GM23338 (cell line): ENCODE measurements around the gene TIGAR. TPM values are rescaled to one million over a fixed set of nuclear protein-coding genes. Genes with fewer than 3 reads are reported as not detected.

Source experiments
- ATAC-seq: fragments of 200-7000 bp; cut with Tn5 transposase; 3 replicates; pipeline ENCODE4 v1.9.1; 2020
- DNase-seq: peaks from one replicate; pipeline ENCODE4 v3.0.0-alpha.2; 2015; ENCODE audit warnings: low spot score
- H2AFZ ChIP-seq: fragments of 200-600 bp; sonication (generic); 2 replicates; pipeline ENCODE4 v1.8.0; 2016; ENCODE audit warnings: antibody characterized with exemption, mild to moderate bottlenecking, moderate library complexity
- H3F3A ChIP-seq: fragments of 200-600 bp; sonication (generic); replicated peaks from 2 replicates; pipeline ENCODE4 v1.8.0; 2017; ENCODE audit warnings: antibody characterized with exemption, mixed run types, low read depth
- H3K27ac ChIP-seq: fragments of 200-600 bp; sonication (generic); 2 replicates; pipeline ENCODE4 v1.6.1; 2016; ENCODE audit warnings: low read depth
- H3K27me3 ChIP-seq: fragments of 200-600 bp; sonication (generic); 2 replicates; pipeline ENCODE4 v1.8.0; 2016; ENCODE audit warnings: mild to moderate bottlenecking, mixed run types, moderate library complexity; ENCODE audit not compliant: insufficient read depth
- H3K36me3 ChIP-seq: fragments of 200-600 bp; sonication (generic); 2 replicates; pipeline ENCODE4 v1.8.0; 2016; ENCODE audit warnings: mild to moderate bottlenecking; ENCODE audit not compliant: insufficient read depth
- H3K4me1 ChIP-seq: fragments of 200-600 bp; sonication (generic); 2 replicates; pipeline ENCODE4 v1.8.0; 2016; ENCODE audit warnings: mild to moderate bottlenecking, moderate library complexity; ENCODE audit not compliant: insufficient read depth
- H3K4me2 ChIP-seq: fragments of 200-600 bp; sonication (generic); 2 replicates; pipeline ENCODE4 v1.7.1; 2017; ENCODE audit warnings: mixed run types
- H3K4me3 ChIP-seq: fragments of 200-600 bp; sonication (generic); 2 replicates; pipeline ENCODE4 v1.6.1; 2016; ENCODE audit warnings: mixed run types
- H3K79me2 ChIP-seq: fragments of 200-600 bp; sonication (generic); replicated peaks from 2 replicates; pipeline ENCODE4 v1.8.0; 2017; ENCODE audit warnings: mild to moderate bottlenecking; ENCODE audit not compliant: insufficient read depth
- H3K9me2 ChIP-seq: fragments of 200-600 bp; sonication (generic); 2 replicates; pipeline ENCODE4 v1.8.0; 2017; ENCODE audit not compliant: insufficient read depth
- H4K20me1 ChIP-seq: fragments of 200-600 bp; sonication (generic); replicated peaks from 2 replicates; pipeline ENCODE4 v1.8.0; 2017; ENCODE audit warnings: mild to moderate bottlenecking; ENCODE audit not compliant: insufficient read depth
- H3K27ac Mint-ChIP-seq: 2 replicates; pipeline ENCODE4 v1.8.0; 2020; ENCODE audit warnings: inconsistent platforms, mild to moderate bottlenecking, moderate library complexity, mixed read lengths
- H3K27me3 Mint-ChIP-seq: 3 replicates; pipeline ENCODE4 v1.8.0; 2022; ENCODE audit warnings: low read depth, mild to moderate bottlenecking, moderate library complexity, mixed read lengths, inconsistent platforms; ENCODE audit not compliant: insufficient read depth, poor library complexity
- H3K36me3 Mint-ChIP-seq: 3 replicates; pipeline ENCODE4 v1.8.0; 2021; ENCODE audit warnings: low read depth, mild to moderate bottlenecking, inconsistent platforms, moderate library complexity, mixed read lengths
- H3K4me1 Mint-ChIP-seq: 3 replicates; pipeline ENCODE4 v1.8.0; 2020; ENCODE audit warnings: mild to moderate bottlenecking, inconsistent platforms, mixed read lengths
- H3K4me3 Mint-ChIP-seq: 3 replicates; pipeline ENCODE4 v1.8.0; 2021; ENCODE audit warnings: moderate library complexity, mild to moderate bottlenecking, inconsistent platforms, mixed read lengths
- H3K9me3 Mint-ChIP-seq: 3 replicates; pipeline ENCODE4 v1.8.0; 2020; ENCODE audit warnings: moderate library complexity, mild to moderate bottlenecking, inconsistent platforms, mixed read lengths
- CREB1 ChIP-seq: fragments of 250-450 bp; sonication (Bioruptor Pico); IDR thresholded peaks from 2 replicates; pipeline ENCODE4 v1.5.0; 2020; ENCODE audit warnings: low read depth, mild to moderate bottlenecking, moderate library complexity
- EZH2 ChIP-seq: fragments of 200-600 bp; sonication (generic); IDR thresholded peaks from one replicate; pipeline ENCODE4 v1.8.0; 2017; ENCODE audit warnings: antibody characterized with exemption, mild to moderate bottlenecking, low read depth; ENCODE audit not compliant: unreplicated experiment
- EZH2phosphoT487 ChIP-seq: fragments of 200-600 bp; sonication (generic); IDR thresholded peaks from one replicate; pipeline ENCODE4 v1.8.1; 2018; ENCODE audit warnings: antibody characterized with exemption; ENCODE audit not compliant: unreplicated experiment
- JUNB ChIP-seq: IDR thresholded peaks from one replicate; pipeline ENCODE4 v1.6.1; 2016; ENCODE audit warnings: antibody characterized with exemption; ENCODE audit not compliant: unreplicated experiment
- NANOG ChIP-seq: IDR thresholded peaks from 2 replicates; pipeline ENCODE4 v1.6.1; 2016; ENCODE audit warnings: antibody characterized with exemption, borderline replicate concordance
- POLR2AphosphoS5 ChIP-seq: IDR thresholded peaks from 2 replicates; pipeline ENCODE4 v1.6.1; 2016; ENCODE audit warnings: antibody characterized with exemption, low read depth
- STAT1 ChIP-seq: IDR thresholded peaks from one replicate; pipeline ENCODE4 v1.6.1; 2016; ENCODE audit warnings: antibody characterized with exemption; ENCODE audit not compliant: unreplicated experiment
- ZNF114 ChIP-seq: fragments of 250-450 bp; sonication (Bioruptor Pico); IDR thresholded peaks from 2 replicates; pipeline ENCODE4 v1.5.0; 2020; ENCODE audit warnings: mild to moderate bottlenecking, moderate library complexity
- polyA plus RNA-seq: library from polyadenylated mRNA; unstranded; fragments of >200 nt; fragmentation: Nextera tagmentation; extraction: Ambion mirVana; gene quantifications from 2 replicates; pipeline ENCODE4 v1.2.1, GENCODE V29; 2016
- total RNA-seq: library from RNA; depleted of rRNA; stranded (reverse); fragments of >200 nt; shearing (Covaris generic); gene quantifications from 2 replicates; pipeline ENCODE4 v1.2.3, GENCODE V29; 2014
- TF ChIP-seq, protein P1 (sequence below): IDR thresholded peaks from one replicate; pipeline ENCODE4 v1.6.1; 2018; ENCODE audit warnings: antibody characterized with exemption; ENCODE audit not compliant: unreplicated experiment
- TF ChIP-seq, protein P2 (sequence below): IDR thresholded peaks from 2 replicates; pipeline ENCODE4 v1.6.1; 2016; ENCODE audit warnings: antibody characterized with exemption
- TF ChIP-seq, protein P3 (sequence below), 2 experiments: fragments of 200-600 bp in 1 of 2; sonication (generic) in 1 of 2; conservative IDR thresholded peaks; 2 replicates each; pipeline versions ENCODE4 v1.5.1 to v1.6.1; 2016 to 2017; ENCODE audit warnings: antibody characterized with exemption in 2 of 2, low read depth in 2 of 2, mild to moderate bottlenecking in 2 of 2, moderate library complexity in 1 of 2

TIGAR gene
- total and polyA plus RNA-seq, 2 experiments from 2014 or later: 10.4 to 13.3 TPM

DNA sequence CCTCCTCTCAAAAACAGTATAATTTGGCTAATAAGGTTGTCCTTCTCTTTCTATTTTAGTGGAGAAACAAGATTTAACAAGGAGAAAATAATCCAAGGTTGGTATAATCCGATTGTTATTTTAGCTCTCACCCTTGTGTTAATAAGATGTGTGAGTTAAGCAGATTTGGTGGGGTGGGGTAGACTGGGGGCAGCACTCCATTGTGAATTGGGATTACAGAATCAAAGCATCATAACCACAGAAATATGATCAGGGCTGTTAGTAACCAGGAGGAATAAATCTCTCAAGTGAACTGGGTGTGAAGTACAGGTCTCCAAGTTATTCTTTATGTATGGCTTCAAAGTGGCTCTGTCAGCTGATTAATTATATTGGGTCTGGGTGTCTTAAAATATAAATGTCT is 10.2 kb downstream of the TIGAR start:
- Histone ChIP-seq H3K4me3 (no peak overlapping the region), H3F3A (no peaks in the 10 kb centered on the region), H3K36me3 (peaks cover 26% of the 10 kb centered on the region), H3K27me3 (no peaks in the 10 kb centered on the region), H3K79me2 (peaks cover 79% of the 10 kb centered on the region), H3K27ac (no peak overlapping the region), H3K4me2 (no peak overlapping the region), H2AFZ (no peak overlapping the region), H3K4me1 (no peaks in the 10 kb centered on the region), H4K20me1 (peaks cover 12% of the 10 kb centered on the region; the same call in 1 of the 2 replicates), H3K9me2 (no peaks in the 10 kb centered on the region)
- ATAC-seq: no peak
- H3K9me3 Mint-ChIP-seq: peaks cover 8% of the 10 kb centered on the region
- peaks cover 39% of the 10 kb centered on the region for H3K36me3 Mint-ChIP-seq
- no peak overlapping the region for H3K27ac Mint-ChIP-seq
- no peaks in the 10 kb centered on the region for H3K4me1 Mint-ChIP-seq
- H3K27me3 Mint-ChIP-seq: peaks cover 2% of the 10 kb centered on the region
- H3K4me3 Mint-ChIP-seq: no peak overlapping the region
- TF ChIP-seq STAT1 (no peak), EZH2phosphoT487 (no peak), EZH2 (no peak), JUNB (no peak), POLR2AphosphoS5 (no peak), NANOG (no peak), CREB1 (CRISPR knock-in tag) (no peak), ZNF114 (CRISPR knock-in tag) (no peak)
- TF ChIP-seq, protein P1, sequence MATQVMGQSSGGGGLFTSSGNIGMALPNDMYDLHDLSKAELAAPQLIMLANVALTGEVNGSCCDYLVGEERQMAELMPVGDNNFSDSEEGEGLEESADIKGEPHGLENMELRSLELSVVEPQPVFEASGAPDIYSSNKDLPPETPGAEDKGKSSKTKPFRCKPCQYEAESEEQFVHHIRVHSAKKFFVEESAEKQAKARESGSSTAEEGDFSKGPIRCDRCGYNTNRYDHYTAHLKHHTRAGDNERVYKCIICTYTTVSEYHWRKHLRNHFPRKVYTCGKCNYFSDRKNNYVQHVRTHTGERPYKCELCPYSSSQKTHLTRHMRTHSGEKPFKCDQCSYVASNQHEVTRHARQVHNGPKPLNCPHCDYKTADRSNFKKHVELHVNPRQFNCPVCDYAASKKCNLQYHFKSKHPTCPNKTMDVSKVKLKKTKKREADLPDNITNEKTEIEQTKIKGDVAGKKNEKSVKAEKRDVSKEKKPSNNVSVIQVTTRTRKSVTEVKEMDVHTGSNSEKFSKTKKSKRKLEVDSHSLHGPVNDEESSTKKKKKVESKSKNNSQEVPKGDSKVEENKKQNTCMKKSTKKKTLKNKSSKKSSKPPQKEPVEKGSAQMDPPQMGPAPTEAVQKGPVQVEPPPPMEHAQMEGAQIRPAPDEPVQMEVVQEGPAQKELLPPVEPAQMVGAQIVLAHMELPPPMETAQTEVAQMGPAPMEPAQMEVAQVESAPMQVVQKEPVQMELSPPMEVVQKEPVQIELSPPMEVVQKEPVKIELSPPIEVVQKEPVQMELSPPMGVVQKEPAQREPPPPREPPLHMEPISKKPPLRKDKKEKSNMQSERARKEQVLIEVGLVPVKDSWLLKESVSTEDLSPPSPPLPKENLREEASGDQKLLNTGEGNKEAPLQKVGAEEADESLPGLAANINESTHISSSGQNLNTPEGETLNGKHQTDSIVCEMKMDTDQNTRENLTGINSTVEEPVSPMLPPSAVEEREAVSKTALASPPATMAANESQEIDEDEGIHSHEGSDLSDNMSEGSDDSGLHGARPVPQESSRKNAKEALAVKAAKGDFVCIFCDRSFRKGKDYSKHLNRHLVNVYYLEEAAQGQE: no peak
- TF ChIP-seq, protein P2, sequence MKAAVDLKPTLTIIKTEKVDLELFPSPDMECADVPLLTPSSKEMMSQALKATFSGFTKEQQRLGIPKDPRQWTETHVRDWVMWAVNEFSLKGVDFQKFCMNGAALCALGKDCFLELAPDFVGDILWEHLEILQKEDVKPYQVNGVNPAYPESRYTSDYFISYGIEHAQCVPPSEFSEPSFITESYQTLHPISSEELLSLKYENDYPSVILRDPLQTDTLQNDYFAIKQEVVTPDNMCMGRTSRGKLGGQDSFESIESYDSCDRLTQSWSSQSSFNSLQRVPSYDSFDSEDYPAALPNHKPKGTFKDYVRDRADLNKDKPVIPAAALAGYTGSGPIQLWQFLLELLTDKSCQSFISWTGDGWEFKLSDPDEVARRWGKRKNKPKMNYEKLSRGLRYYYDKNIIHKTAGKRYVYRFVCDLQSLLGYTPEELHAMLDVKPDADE: no peak
- DNase-seq: no peak

DNA sequence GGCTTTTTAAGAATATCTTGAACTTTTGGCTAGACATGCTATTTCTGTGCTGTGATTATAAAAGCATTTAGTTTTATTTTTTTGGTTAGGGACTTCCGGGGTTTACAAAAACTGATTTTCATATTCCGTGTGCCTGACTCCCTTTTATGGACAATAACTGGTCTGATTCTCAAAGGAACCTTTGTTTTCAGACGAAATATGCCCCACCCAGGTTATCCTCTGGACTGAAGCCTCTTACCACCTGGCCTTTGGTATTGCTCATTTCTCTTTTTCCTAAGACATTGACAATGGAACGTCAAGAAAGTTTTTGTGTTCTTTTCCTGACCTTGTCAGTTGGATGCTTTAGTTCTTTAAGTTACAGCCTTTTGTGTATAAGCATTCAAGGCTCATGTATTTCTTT is 10.8 kb downstream of the TIGAR start:
- no peak for DNase-seq
- Mint-ChIP-seq H3K36me3 (peaks cover 43% of the 10 kb centered on the region), H3K9me3 (peaks cover 14% of the 10 kb centered on the region), H3K4me1 (no peaks in the 10 kb centered on the region), H3K27ac (no peak overlapping the region), H3K4me3 (no peak overlapping the region), H3K27me3 (peaks cover 2% of the 10 kb centered on the region)
- H3K4me2 ChIP-seq: no peak overlapping the region
- no peak overlapping the region for H3K27ac ChIP-seq
- no peak overlapping the region for H3K4me3 ChIP-seq
- peaks cover 12% of the 10 kb centered on the region; the same call in 1 of the 2 replicates for H4K20me1 ChIP-seq
- no peaks in the 10 kb centered on the region for H3K27me3 ChIP-seq
- peaks cover 73% of the 10 kb centered on the region for H3K79me2 ChIP-seq
- no peaks in the 10 kb centered on the region for H3F3A ChIP-seq
- H2AFZ ChIP-seq: no peak overlapping the region
- H3K9me2 ChIP-seq: no peaks in the 10 kb centered on the region
- peaks cover 32% of the 10 kb centered on the region for H3K36me3 ChIP-seq
- no peak for ATAC-seq
- no peaks in the 10 kb centered on the region for H3K4me1 ChIP-seq
- TF ChIP-seq, protein P3, sequence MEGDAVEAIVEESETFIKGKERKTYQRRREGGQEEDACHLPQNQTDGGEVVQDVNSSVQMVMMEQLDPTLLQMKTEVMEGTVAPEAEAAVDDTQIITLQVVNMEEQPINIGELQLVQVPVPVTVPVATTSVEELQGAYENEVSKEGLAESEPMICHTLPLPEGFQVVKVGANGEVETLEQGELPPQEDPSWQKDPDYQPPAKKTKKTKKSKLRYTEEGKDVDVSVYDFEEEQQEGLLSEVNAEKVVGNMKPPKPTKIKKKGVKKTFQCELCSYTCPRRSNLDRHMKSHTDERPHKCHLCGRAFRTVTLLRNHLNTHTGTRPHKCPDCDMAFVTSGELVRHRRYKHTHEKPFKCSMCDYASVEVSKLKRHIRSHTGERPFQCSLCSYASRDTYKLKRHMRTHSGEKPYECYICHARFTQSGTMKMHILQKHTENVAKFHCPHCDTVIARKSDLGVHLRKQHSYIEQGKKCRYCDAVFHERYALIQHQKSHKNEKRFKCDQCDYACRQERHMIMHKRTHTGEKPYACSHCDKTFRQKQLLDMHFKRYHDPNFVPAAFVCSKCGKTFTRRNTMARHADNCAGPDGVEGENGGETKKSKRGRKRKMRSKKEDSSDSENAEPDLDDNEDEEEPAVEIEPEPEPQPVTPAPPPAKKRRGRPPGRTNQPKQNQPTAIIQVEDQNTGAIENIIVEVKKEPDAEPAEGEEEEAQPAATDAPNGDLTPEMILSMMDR (conservative IDR thresholded peaks at IDR 0.05; ENCODE audit: low read depth in 2 of 2): no peak
